Activated T-helper 9 cell treated with anti-CD3 and anti-CD28 coated beads, Interleukin-2, amount 50 U/mL, for 16 hours (primary cell): ENCODE measurements around the gene CCDC106.

Source experiments
- DNase-seq: peaks from one replicate; pipeline ENCODE4 v3.0.0-alpha.2; 2020; ENCODE audit warnings: low read depth

The CCDC106 gene

GRCh38 chr19:55684946-55685681, 37.1 kb downstream of the CCDC106 start:
- DNase-seq = no peak

- DNase-seq = no peak
These were observed 37.8 kb downstream of the CCDC106 start for GRCh38 chr19:55685776-55686175.

GRCh38 chr19:55686311-55687050, 38.5 kb downstream of the CCDC106 start:
- DNase-seq = no peak

GRCh38 chr19:55687281-55688201, 39.5 kb downstream of the CCDC106 start:
- no peak for DNase-seq

- DNase-seq = no peak
These were observed 40.6 kb downstream of the CCDC106 start for GRCh38 chr19:55688422-55689218.

- no peak for DNase-seq
These were observed 41.5 kb downstream of the CCDC106 start for GRCh38 chr19:55689411-55690108.

GRCh38 chr19:55690109-55690768, 42.2 kb downstream of the CCDC106 start:
- DNase-seq = no peak

GRCh38 chr19:55690769-55691545, 42.9 kb downstream of the CCDC106 start:
- no peak for DNase-seq

- no peak for DNase-seq
These were observed 43.8 kb downstream of the CCDC106 start for GRCh38 chr19:55691561-55692481.

GRCh38 chr19:55692681-55693081, 44.7 kb downstream of the CCDC106 start:
- no peak for DNase-seq

GRCh38 chr19:55693336-55693974, 45.4 kb downstream of the CCDC106 start:
- no peak for DNase-seq

- DNase-seq = no peak
These were observed 46.2 kb downstream of the CCDC106 start for GRCh38 chr19:55694241-55694655.

GRCh38 chr19:55694656-55695491, 46.9 kb downstream of the CCDC106 start:
- DNase-seq = no peak

GRCh38 chr19:55695511-55696290, 47.7 kb downstream of the CCDC106 start:
- DNase-seq = no peak

GRCh38 chr19:55696301-55697068, 48.5 kb downstream of the CCDC106 start:
- no peak for DNase-seq

- DNase-seq = no peak
These were observed 49.0 kb downstream of the CCDC106 start for GRCh38 chr19:55697069-55697440.
